ENCODE measurements around the gene CBY2.
"Not testable (repeated sequence)": the region's sequence is repeated elsewhere in the genome, so short reads cannot be mapped to it uniquely, and the experiment has no call there.

Gene CBY2, protein sequence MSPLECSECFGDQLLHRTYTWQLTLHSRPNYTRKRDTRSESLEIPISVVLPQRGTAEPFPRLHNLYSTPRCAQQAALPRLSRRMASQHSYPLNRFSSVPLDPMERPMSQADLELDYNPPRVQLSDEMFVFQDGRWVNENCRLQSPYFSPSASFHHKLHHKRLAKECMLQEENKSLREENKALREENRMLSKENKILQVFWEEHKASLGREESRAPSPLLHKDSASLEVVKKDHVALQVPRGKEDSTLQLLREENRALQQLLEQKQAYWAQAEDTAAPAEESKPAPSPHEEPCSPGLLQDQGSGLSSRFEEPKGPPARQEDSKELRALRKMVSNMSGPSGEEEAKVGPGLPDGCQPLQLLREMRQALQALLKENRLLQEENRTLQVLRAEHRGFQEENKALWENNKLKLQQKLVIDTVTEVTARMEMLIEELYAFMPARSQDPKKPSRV

DNA sequence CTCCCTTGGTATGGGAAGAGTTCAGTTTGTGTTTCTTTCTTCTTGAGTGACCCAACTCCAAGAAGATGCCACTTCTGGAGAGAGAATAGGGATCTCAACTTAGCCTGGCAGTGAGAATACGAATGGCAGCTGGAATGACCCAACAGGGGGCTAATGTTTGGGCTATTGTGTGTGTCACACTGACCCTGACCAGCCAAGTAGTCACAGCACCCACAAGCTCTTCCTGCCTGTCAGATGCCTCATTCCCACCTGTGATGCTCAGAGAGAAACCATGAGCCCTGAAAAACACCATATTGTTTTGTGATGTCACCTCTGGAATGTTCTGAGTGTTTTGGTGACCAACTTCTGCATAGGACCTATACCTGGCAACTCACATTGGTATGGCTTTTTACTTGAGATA lies at the start of gene CBY2:
TSS of gene CBY2 (plus strand) at position 233 of the 400 bp plus-strand sequence. CDS start at position 304, 71 bp downstream.
- no peak for DNase-seq

DNA sequence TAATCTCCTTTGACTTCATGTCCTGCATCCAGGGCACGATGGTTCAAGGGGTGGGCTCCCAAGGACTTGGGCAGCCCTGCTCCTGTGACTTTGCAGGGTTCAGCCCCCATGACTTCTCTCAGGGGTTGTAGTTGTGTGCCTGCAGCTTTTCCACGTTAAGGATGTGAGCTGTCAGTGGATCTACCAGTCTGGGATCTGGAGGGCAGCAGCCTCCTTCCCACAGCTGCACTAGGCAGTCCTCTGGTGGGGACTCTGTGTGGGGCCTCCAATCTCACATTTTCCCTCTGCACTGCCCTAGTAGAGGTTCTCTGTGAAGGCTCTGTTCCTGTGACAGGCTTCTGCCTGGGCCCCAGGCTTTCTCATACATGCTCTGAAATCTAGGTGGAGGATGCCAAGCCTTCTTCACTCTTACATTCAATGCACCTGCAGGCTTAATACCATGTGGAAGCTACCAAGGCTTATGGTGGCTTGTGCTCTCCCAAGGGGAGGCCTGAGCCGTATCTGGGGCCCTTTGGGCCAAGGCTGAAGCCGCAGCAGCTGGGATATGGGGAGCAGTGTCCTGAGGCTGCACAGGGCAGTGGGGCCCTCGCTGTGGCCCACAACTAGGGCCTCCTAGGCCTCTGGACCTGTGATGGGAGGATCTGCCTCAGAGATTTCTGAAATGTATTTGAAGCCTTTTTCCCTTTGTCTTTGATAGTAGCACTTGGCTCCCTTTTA lies 47.3 kb upstream of the CBY2 start:
- no peak for DNase-seq

DNA sequence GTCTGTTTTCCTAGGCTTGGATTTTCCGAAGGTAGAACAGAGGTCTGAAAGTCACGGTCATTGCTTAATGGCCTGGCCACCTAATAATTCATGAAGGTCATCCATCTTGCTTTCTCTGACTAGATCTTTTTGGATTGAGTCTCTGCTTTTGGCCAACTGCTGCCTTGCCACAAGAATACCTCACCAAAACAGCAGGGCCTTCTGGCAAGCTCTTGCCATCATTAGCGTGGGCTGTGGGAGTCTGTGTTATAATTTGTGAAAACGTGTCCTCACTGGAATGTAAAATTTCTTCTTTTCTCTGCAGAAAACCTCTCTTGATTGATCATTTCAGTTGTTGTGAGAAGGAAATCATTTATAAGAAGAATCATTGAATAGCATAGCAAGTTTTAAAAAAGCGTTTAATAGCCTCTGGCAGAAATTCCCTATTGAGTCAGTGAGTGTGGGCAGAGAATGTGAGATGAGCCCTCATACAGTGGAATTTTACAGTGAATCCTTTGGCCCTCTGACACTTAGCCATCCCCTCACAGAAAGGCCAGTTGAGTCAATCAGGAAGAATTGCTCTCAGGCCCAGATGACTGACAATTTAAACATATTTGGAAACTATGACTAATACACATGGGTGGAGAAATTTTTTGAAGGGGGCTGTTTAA lies 43.4 kb upstream of the CBY2 start:
- no peak for DNase-seq

DNA sequence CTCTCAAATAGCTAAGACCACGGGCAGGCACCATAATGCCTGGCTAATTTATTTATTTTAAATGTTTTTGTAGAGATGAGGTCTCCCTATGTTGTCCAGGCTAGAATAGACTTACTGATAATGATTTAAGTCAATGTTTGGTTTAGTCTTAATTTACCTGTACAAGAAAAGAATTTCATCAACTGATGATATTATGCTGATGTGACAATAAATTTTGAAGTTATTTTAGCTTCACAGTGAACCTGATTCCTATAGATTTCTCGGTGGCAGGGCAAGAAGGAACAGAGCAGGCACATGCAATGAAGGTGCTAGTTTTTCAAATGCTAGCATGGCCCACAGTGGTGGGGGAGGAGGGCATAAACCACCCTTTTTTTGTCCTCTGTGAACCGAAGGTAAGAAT lies 42.6 kb upstream of the CBY2 start:
- DNase-seq: no peak

DNA sequence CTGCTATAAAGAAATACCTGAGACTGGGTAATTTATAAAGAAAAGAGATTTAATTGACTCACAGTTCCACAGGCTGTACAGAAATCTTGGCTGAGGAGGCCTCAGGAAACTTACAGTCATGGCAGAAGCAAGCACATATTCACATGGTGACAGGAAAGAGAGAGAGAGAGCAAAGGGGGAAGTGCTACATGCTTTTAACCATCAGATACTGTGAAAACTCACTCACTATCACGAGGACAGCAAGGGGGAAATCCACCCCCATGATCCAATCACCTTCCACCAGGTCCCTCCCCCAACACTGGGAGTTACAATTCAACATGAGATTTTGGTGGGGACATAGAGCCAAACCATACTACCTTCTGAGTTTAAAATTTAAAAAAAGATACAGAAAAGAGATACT lies 41.7 kb upstream of the CBY2 start:
- not testable (repeated sequence) for DNase-seq

DNA sequence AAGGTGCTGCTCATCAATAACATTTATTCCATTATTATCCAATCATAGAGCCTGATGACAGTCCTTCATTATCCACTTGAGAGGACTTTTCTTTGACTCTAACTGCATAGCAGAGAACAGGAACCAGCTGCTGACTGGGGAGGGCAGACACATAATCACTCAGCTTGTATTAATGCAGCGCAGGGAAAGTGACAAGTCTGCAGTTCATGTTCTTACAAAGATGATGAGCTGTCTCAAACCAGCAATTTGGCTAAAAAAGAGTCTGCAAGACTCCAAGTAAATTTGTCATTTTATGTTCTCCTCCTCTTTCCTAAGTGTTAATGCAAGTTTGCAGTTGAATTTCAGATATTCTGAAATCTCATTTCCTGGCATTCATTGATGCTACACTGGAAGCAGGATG lies 40.0 kb upstream of the CBY2 start:
- no peak for DNase-seq

DNA sequence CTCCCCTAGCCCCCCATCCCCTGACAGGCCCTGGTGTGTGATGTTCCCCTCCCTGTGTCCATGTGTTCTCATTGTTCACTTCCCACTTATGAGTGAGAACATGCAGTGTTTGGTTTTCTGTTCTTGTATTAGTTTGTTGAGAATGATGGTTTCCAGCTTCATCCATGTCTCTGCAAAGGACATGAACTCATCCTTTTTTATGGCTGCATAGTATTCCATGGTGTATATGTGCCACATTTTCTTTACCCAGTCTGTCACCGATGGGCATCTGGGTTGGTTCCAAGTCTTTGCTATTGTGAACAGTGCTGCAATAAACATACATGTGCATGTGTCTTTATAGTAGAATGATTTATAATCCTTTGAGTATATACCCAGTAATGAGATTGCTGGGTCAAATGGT lies 39.2 kb upstream of the CBY2 start:
- DNase-seq: not testable (repeated sequence)

DNA sequence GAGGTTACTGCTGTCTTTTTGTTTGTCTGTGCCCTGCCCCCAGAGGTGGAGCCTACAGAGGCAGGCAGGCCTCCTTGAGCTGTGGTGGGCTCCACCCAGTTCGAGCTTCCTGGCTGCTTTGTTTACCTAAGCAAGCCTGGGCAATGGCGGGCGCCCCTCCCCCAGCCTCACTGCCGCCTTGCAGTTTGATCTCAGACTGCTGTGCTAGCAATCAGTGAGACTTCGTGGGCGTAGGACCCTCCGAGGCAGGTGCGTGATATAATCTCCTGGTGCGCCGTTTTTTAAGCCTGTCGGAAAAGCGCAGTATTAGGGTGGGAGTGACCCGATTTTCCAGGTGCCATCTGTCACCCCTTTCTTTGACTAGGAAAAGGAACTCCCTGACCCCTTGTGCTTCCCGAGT lies 32.5 kb upstream of the CBY2 start:
- DNase-seq: not testable (repeated sequence)

DNA sequence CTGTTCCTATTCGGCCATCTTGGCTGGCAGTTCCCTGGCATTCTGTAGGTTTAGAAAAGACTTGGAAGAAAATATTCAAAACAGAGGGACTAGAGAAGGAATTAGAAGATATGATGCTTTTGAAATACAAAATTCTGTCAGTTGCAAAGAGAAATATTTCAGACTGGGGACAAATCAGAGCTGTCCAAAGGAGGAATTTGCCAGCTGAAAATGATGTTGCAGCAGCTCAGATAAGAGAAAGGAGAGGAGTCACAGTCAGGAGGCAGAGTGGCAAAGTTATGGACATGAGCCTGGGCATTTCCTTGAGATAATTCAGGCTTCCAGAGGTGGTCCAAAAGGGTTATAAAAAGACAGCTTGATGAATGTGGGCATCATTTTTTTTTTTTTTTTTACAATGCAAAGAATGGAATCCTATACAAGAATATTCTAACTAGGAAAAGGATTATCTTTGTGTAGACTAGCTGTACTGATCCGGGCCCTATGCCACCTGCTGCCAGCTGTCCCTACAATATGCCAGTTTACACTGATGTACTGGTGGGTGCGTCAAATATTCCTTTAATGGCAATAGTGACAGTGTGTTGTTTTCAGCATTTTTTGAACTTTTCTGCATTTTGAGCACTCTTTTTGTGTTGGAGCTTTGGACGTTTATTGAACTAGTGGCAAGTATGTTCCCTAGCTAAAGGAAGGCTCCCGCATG lies 31.8 kb upstream of the CBY2 start:
- no peak for DNase-seq

DNA sequence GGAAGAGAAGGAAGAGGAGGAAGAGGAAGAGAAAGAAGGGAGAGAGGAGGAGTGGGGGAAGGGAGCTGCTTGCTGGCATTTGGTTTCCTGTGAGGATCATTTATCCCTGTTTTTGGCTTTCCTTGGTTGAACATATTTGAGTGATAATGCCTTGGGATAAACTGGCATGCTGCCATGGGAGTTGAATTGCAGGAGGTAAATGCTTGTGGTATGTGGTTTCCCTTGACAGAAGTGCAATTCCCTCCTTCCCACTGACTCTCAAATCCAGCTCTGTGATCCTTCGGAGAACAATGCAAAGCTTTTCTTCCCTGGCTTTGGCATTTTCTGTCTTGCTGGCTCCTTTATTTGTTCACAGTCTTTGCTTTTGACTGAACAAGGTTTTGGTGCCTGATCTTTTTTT lies 27.2 kb upstream of the CBY2 start:
- DNase-seq: no peak

DNA sequence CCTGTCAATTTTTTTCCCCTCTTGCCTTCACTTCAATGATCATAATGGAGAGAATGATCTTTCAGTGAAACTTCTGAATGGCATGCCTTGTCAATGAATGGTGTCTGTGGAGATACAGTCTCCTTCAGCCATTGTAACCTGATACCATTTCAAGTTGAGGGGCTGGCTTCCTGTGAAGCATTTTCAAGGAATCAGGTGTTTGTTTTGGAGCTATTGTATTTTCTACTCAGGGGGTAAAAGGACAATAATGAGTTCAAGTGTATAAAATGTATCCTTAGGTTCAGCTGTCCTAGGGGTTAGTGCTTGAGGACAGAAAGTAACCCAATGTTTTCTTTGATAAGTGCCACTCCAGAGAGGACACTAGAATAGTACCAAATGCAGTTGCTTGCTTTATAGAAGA lies 23.8 kb upstream of the CBY2 start:
- DNase-seq: no peak

DNA sequence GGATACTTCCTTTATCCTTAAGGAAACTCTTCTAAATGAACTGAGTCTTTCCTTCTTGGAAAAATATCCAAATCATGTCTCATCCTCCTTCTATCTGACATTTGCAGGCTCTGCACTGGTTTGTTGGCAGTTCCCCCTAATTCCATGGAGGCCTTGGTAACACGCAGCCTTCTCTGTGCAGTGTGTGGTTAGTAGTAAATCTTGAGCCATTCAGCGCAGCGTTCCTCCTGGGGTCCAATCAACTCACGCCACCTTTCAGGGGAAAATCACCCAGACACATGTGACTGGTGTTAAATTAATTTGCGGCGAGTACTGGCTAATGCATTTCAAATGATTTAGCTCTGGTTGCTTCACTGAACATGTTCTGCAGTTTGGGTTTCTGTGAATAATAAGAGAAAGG lies 21.0 kb upstream of the CBY2 start:
- no peak for DNase-seq

DNA sequence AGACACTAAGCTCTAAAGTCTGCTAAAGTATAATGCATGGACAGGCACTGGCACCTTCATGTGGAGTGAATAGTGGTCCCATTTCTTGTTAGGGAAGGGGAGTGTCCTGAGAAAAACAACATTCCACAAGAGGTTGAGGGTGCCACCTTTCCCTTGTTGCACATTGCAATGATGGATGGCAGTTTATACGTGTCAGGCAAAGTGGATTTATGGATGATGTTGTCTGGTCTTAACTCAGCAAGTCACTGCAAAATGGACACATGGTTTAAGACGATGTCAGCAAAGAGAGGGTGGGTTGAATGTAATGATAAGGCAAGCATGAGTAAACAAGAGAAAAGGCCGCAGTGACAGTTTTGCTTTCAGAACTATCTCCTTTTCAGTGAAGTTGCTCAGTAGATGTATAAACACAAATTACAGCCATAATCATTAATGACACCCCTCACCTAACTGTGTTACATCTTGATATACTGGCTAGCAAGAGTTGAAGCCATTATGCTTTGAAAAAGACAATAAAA lies 19.6 kb upstream of the CBY2 start:
- DNase-seq: no peak

DNA sequence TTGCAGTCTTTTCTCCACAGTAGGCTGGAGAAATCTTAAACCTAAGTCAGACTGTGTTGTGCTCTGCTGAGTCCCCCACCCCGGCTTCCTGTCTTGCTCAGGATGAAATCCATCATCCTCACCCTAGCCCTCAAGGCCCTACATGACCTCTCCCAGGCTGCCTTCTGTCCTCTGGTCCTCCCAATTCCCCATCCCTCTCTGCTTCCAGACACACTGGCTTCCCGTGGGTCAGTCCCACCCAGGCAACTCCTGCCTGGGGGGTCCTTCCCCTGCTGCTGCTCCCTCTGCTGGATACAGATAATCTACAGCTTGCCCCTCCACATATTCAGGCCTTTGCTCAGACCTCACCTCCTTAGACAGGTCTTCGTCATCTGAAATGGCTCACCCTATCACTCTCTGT lies 18.4 kb upstream of the CBY2 start:
- DNase-seq: no peak

DNA sequence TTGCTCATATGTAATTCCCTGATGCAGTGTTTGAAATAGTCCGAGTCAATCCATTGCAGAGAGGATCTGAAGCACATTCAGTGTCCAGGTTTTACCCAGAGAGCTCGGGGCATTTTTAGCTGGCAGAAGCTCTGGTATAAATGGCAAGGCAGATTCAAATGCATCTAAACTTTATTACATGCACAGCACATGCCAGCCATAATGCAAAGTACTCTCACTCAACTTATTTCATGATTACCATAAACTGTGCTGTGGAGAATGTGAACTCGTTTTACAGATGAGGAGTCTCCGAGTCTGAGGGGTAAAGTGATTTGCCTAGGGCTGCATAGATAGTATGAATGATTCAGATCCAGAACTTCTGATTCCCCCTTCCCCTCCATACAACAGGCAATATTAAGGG lies 13.5 kb upstream of the CBY2 start:
- no peak for DNase-seq

DNA sequence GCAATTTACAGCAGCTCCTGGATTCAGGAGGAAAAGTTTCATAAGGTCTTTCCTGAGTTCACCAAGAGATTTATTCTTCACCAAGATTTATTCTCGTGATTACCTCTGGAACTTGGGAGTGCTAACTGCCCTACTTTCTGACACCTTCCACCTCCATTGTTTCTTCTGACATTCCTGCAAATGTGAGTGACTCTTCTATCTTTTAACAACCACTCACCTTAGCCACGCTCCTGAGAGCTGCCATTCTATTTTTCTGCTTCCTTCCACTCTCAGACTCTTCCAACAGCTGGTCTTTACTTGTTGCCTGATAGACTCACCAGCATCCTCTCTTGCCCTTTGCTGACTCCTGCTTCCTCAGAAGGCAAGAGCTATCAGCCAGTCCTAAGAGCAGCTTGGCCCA lies 11.5 kb upstream of the CBY2 start:
- no peak for DNase-seq

DNA sequence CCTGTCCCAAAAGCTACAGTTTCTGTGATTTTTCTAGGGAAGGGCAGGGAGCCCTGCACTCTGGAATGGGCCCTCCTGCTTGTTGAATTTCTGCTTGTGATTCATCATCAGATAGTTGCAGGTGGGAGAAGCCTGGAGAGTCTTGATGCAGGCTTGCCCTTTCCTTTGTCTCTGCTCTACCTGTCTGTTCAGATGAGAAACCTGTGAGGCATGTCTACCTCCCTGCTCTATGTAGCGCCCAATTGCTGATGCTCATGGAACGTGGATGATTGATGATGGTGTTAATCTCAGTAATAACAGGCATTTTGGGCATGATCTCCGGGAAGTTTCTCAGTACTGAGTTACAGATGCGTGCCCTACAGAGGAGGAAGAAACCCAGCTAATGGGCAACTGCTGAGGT lies 10.9 kb upstream of the CBY2 start:
- DNase-seq: no peak

DNA sequence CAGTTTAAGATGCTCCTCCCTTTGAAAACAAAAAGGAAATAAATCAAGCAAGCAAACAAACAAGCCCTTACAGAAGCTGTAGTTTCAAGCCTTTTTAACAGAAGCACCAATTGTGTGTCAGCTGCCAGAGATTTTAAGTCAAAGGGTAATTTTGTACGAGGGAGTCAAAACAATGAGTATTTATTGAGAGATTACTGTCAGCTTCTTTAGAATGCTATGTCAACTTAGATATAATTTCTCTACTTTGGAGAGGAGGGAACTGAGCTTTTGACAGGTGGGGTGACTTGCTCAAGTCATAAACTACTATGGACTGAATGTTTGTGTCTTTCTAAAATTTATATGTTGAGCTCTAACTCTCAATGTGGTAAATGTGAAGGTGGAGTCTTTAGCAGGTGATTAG lies 10.5 kb upstream of the CBY2 start:
- DNase-seq: no peak

DNA sequence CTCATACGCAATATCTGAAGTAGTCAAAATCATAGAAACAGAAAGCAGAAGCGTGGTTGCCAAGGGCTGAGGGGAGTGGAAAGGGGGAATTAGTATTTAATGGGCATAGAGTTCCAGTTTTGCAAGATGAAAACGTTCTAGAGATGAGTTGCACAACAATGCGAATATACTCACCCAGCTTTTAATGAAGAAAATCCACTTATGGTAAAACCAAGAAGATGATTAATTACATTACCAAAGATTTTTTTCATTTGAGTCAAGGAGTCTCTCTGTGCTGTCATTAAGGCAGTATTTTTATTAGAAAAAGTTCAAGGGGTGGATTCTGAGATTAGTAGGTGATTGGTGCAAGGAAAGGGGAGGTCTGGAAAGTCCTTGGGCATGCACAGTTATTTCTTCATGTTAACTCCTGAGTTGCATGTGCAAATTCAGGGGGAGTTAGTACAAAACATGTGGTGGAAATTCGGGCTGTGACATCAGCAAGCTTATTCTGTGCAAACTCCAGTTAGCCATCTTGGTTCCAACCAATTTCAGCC lies 6.9 kb upstream of the CBY2 start:
- DNase-seq: no peak

DNA sequence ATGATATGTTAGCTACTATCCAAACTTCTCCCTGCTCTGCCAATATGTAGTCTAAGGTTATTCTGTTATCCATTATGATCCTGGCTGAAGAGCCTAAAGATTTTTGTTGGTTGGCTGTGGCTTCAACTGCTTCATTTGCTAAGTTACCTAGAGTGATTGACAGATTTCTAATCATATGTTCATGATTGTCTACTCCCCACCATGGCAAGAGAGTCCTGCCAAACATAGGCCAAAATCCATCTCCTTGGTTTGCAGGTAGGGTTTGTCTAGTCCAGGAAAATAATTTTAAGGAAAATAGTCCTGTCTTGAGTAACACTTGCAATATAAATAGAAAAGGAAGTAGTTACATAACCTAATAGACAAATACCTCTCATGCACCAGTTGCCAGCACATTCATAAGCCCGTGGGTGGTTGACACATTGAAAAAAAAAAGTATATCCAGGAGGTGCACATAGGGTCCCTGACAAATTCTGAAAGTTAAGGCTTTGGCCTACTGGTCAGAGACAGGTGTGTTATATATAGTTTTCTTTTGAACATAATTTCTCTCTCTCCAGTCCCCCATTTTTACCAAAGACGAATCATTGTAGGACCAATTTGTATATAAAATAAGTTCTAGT lies 5.4 kb upstream of the CBY2 start:
- no peak for DNase-seq

DNA sequence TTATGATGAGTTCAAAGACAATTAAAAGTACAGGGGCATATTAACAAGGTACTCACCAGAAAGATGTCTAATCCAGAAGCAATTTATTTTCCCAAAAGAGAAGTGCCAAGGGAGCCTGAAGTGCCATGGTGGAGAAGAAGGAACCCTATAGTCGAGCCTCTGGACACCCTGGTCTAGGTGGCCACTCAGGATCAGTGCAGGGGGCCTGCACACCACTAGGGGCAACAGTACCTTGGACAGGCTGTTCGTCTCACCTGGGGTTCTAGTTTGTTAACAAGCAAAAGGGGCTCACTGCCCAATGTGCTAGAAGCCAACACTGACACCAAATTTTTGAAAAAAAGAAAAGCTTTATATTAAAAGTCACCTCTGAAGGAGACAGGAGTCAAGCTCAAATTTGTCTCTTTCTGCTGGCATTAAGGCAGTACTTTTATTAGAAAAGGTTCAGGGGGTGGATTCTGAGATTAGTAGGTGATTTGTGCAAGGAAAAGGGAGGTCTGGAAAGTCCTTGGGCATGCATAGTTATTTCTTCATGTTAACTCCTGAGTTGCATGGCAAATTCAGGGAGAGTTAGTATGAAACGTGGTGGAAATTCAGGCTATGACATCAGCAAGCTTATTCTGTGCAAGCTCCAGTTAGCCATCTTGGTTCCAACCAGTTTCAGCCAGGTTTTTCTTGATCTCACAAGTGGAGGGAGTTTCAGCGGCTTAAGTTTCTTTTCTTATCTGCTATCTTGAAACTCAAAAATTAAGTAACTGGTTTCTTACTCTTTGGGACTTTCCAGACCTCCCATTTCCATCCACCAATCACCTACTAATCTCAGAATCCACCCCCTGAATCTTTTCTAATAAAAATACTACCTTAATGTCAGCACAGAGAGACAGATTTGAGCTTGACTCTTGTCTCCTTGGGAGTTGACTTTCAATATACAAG lies 884 bp upstream of the CBY2 start:
- DNase-seq: no peak

Data from CD4-positive, alpha-beta T cell treated with Interferon gamma for 1 hour (primary cell).